IMR-90 (cell line): ENCODE data around the gene RTN1.

Experiments used
- BHLHE40 ChIP-seq: fragments of 150-350 bp; IDR thresholded peaks from 2 replicates; pipeline ENCODE4 v1.6.1; 2016; ENCODE audit warnings: mild to moderate bottlenecking, low read depth, low read length
- CTCF ChIP-seq: conservative IDR thresholded peaks from 2 replicates; pipeline ENCODE4 v1.5.1; 2012; ENCODE audit warnings: mild to moderate bottlenecking, low read depth, low read length, improper control_type of control experiment

- no peak for TF ChIP-seq CTCF
- no peak for TF ChIP-seq BHLHE40
Measured at GRCh38 chr14:59591641-59592370, 278.8 kb downstream of the RTN1 start.
